ENCODE measurements around the gene ATP4A. TPM values are rescaled to one million over a fixed set of nuclear protein-coding genes. Genes with fewer than 3 reads are reported as not detected.

The ATP4A gene
- total and polyA plus RNA-seq, 9 of the 15 experiments (the other 6 are each of a cell fraction or from before 2014, with no cell fraction given), result 0.15 TPM; not detected in 8

DNA sequence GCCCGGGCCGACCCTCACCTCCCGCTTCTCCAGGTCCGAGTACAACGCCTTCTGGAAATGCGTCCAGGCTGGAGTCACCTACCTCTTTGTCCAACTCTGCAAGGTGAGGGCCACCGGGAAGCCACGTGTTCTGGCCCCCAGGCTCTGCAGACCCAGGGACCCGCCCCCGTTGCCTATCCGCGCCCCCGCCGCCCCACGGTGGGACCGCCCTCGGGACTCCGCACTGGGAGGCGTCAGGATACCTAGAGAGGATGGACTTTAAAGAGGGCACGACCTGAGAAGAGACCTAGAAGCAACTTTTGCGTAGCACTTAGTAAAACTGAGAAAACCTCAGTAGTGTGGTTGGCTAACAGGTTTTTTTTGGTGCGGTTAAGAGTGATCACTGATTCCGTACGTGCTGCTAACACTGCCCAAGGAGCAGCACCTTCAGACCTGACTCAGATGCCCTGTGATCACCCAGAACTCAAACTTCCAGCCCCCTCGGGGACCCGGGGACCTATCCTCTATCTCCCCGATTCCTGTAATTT lies 17.5 kb downstream of the ATP4A start (continued):
- 0 out of 4 replicates have a peak, but pooled peaks of 1 of the 2 experiments have one; percentile 43 for TF ChIP-seq SIN3A (IDR thresholded peaks at IDR 0.05; ENCODE audit: borderline replicate concordance in 2 of 2, control insufficient read depth in 1 of 2, low read depth in 2 of 2, low read length in 2 of 2)
- no peak for TF ChIP-seq FOXM1 (IDR thresholded peaks at IDR 0.05; ENCODE audit: low read depth)
- TF ChIP-seq FOXM1 (CRISPR knock-in tag; IDR thresholded peaks at IDR 0.05; ENCODE audit: low read depth), result 0 out of 2 replicates have a peak, but pooled peaks have one; percentile 13
- TF ChIP-seq FOXP1 (CRISPR knock-in tag; IDR thresholded peaks at IDR 0.05), result 0 out of 2 replicates have a peak, but pooled peaks have one; percentile 1
- peak; percentile 26 for TF ChIP-seq HMGN3 (IDR thresholded peaks at IDR 0.05; ENCODE audit: borderline replicate concordance, extremely low read depth, insufficient read length, low read depth, low read length)
- TF ChIP-seq TCF7 (IDR thresholded peaks at IDR 0.05; ENCODE audit: borderline replicate concordance), result no peak
- 0 out of 2 replicates have a peak, but pooled peaks have one; percentile 1 for TF ChIP-seq NFIC (IDR thresholded peaks at IDR 0.05)

DNA sequence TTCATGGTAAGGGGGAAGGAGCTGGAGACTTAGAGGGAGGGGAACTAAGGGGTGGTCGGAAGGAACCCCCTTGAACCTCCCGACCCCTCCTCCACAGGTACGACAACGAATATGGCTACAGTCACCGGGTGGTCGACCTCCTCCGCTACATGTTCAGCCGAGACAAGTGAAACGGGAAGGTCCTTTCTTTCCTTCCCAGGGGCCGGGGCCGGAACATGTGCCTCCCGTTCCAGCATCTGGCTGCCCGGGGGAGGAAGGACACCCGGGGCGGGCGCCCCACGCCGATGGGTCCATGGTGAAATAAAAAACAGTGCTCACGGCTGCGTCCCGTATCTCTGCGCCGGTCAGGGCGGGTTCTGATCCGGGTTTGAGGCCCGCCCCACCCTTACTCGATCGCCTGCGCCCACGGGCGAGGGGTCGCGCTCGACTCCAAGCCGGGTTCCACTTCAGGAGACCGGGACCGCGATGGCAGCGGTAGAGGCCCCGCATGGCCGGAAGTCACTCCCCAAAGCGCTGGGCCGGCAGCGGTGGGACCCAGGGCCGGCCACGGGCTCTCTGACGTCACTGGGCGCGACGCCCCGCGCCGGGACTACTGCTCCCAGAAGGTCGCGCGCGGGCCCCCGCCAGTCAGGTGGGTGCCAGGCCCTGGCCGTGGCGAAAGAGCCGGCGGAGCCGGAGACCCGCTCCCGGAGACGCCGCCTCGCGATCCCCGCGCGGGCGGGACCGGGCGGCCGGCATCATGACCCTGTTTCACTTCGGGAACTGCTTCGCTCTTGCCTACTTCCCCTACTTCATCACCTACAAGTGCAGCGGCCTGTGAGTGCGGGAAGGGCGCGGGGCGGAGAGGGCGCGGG lies 18.2 kb downstream of the ATP4A start, which contains the start of gene TMEM147:
Gene TMEM147 (plus strand): TSS at position 626 of the 854 bp plus-strand sequence. CDS start 114 bp downstream, at position 740.
- intact Hi-C loops (cut with micrococcal nuclease), result no loop called here
- H3K27me3 ChIP-seq (ENCODE audit: control insufficient read depth in 2 of 2, insufficient read depth in 2 of 2, low read length in 2 of 2), result no peaks in the 10 kb centered on the region
- peak within 1 kb of the TSS; percentile 96 for H3K4me3 ChIP-seq
- ATAC-seq (peak; percentile 97), FAIRE-seq (peak; percentile 81), DNase-seq (ENCODE audit: extremely low read depth in 1 of 4, low spot score in 3 of 4) (peak; percentile 94 to 97 (median 96))
- H2AFZ ChIP-seq (ENCODE audit: low read depth, low read length), result peak within 1 kb of the TSS; percentile 97
- no peaks in the 10 kb centered on the region for H3K9me3 ChIP-seq (replicated peaks; ENCODE audit: control insufficient read depth, insufficient read depth, low read depth, low read length)
- peaks cover 36% of the 10 kb centered on the region for H3K79me2 ChIP-seq (ENCODE audit: control insufficient read depth, insufficient read depth, low read length)
- peak within 1 kb of the TSS; percentile 100 for H3K4me2 ChIP-seq (ENCODE audit: insufficient read depth, low read length)
- CTCF ChIA-PET (ENCODE audit: low intra/inter-chr PET ratio), result interaction anchor here (0.6 to 1.5 kb wide), 2 partner anchors 97 to 171 kb away, joined by 3 to 4 read pairs; no protein-coding TSS in a partner anchor
- BruUV-seq (replicated peaks), result TSS peak; percentile 71
- H3K36me3 ChIP-seq (ENCODE audit: control insufficient read depth, insufficient read depth, low read length), result peaks cover 57% of the 10 kb centered on the region; the same call in 2 of the 3 replicates
- peaks cover 9% of the 10 kb centered on the region for H4K20me1 ChIP-seq (replicated peaks; ENCODE audit: control insufficient read depth, insufficient read depth, low read length)
- H3K9ac ChIP-seq (ENCODE audit: insufficient read depth in 1 of 2, low read depth in 2 of 2, low read length in 2 of 2), result peak within 1 kb of the TSS; percentile 93
- H3K4me1 ChIP-seq (replicated peaks in 1 of 2; ENCODE audit: control insufficient read depth in 2 of 2, insufficient read depth in 2 of 2, low read length in 2 of 2), result peaks cover 16 to 39% of the 10 kb centered on the region in 2 experiments; a peak in 4 of 5 replicates
- H3K9me1 ChIP-seq (ENCODE audit: control insufficient read depth, insufficient read depth, low read length), result peaks cover 13% of the 10 kb centered on the region
- H3K27ac ChIP-seq (ENCODE audit: extremely low read depth, low read depth, low read length), result peak within 1 kb of the TSS; percentile 90
- WGBS (ENCODE audit: insufficient coverage, low coverage, missing lambda C conversion rate), result 1% methylated on average over 55 of the region's 85 CpGs
- POLR2A ChIA-PET, result no interaction called here
- in situ Hi-C loops (cut with MboI), result no loop called here
- no peak for TF ChIP-seq TOE1 (IDR thresholded peaks at IDR 0.05; ENCODE audit: borderline replicate concordance)
- TF ChIP-seq TOE1 (CRISPR knock-in tag; IDR thresholded peaks at IDR 0.05; ENCODE audit: borderline replicate concordance, low read depth), result no peak
- TF ChIP-seq XRCC5 (IDR thresholded peaks at IDR 0.05; ENCODE audit: low read depth, low read length), result peak; percentile 19; the same call in 1 of the 2 replicates
- TF ChIP-seq, protein P1, sequence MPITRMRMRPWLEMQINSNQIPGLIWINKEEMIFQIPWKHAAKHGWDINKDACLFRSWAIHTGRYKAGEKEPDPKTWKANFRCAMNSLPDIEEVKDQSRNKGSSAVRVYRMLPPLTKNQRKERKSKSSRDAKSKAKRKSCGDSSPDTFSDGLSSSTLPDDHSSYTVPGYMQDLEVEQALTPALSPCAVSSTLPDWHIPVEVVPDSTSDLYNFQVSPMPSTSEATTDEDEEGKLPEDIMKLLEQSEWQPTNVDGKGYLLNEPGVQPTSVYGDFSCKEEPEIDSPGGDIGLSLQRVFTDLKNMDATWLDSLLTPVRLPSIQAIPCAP (CRISPR knock-in tag; IDR thresholded peaks at IDR 0.05; ENCODE audit: borderline replicate concordance), result no peak
- no peak for TF ChIP-seq RBM15 (IDR thresholded peaks at IDR 0.05; ENCODE audit: insufficient read depth, low read length)
- TF ChIP-seq, protein P2, sequence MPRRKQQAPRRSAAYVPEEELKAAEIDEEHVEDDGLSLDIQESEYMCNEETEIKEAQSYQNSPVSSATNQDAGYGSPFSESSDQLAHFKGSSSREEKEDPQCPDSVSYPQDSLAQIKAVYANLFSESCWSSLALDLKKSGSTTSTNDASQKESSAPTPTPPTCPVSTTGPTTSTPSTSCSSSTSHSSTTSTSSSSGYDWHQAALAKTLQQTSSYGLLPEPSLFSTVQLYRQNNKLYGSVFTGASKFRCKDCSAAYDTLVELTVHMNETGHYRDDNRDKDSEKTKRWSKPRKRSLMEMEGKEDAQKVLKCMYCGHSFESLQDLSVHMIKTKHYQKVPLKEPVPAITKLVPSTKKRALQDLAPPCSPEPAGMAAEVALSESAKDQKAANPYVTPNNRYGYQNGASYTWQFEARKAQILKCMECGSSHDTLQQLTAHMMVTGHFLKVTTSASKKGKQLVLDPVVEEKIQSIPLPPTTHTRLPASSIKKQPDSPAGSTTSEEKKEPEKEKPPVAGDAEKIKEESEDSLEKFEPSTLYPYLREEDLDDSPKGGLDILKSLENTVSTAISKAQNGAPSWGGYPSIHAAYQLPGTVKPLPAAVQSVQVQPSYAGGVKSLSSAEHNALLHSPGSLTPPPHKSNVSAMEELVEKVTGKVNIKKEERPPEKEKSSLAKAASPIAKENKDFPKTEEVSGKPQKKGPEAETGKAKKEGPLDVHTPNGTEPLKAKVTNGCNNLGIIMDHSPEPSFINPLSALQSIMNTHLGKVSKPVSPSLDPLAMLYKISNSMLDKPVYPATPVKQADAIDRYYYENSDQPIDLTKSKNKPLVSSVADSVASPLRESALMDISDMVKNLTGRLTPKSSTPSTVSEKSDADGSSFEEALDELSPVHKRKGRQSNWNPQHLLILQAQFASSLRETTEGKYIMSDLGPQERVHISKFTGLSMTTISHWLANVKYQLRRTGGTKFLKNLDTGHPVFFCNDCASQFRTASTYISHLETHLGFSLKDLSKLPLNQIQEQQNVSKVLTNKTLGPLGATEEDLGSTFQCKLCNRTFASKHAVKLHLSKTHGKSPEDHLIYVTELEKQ (CRISPR knock-in tag; IDR thresholded peaks at IDR 0.05), result no peak
- TF ChIP-seq HDAC1 (IDR thresholded peaks at IDR 0.05), result peak in 1 of 2 experiments; percentile 86; a peak in 2 of 4 replicates

Data from K562 (cell line).